Liver (tissue), 9 donors: ENCODE data around the gene CCDC112. TPM values are rescaled to one million over a fixed set of nuclear protein-coding genes. Genes with fewer than 3 reads are reported as not detected.

Experiments used
- DNase-seq: peaks from one replicate; pipeline ENCODE4 v3.0.0-alpha.2; 2017; ENCODE audit warnings: low spot score
- H3K27ac ChIP-seq, 2 donors: one replicate each; pipeline ENCODE4 v1.7.0; 2013; ENCODE audit warnings: inconsistent platforms in 2 of 2, low read length in 2 of 2, control low read depth in 1 of 2, low read depth in 1 of 2, mild to moderate bottlenecking in 1 of 2
- H3K27me3 ChIP-seq, 4 donors: one replicate each; pipeline versions ENCODE4 v1.6.1 to v1.7.0; 2013; ENCODE audit warnings: low read length in 3 of 4, inconsistent platforms in 1 of 4, mild to moderate bottlenecking in 1 of 4, moderate library complexity in 1 of 4; ENCODE audit not compliant: control insufficient read depth in 4 of 4, insufficient read depth in 4 of 4
- H3K36me3 ChIP-seq, 4 donors: one replicate each; pipeline versions ENCODE4 v1.6.1 to v1.7.0; 2013; ENCODE audit warnings: low read length in 3 of 4, mild to moderate bottlenecking in 3 of 4, low read depth in 1 of 4, moderate library complexity in 1 of 4; ENCODE audit not compliant: control insufficient read depth in 4 of 4, insufficient read depth in 3 of 4
- H3K4me1 ChIP-seq, 4 donors: one replicate each; pipeline versions ENCODE4 v1.6.1 to v1.7.0; 2013; ENCODE audit warnings: low read length in 3 of 4, mild to moderate bottlenecking in 3 of 4, moderate library complexity in 1 of 4; ENCODE audit not compliant: control insufficient read depth in 4 of 4, insufficient read depth in 4 of 4
- H3K4me3 ChIP-seq, 3 donors: one replicate each; pipeline versions ENCODE4 v1.6.1 to v1.7.0; 2013; ENCODE audit warnings: low read length in 3 of 3, control low read depth in 1 of 3, low read depth in 1 of 3, mild to moderate bottlenecking in 1 of 3
- H3K9ac ChIP-seq, 2 donors: one replicate each; pipeline ENCODE4 v1.7.0; 2013; ENCODE audit warnings: low read length in 2 of 2, mild to moderate bottlenecking in 2 of 2, moderate library complexity in 2 of 2, control low read depth in 1 of 2, low read depth in 1 of 2
- H3K9me3 ChIP-seq, 4 donors: one replicate each; pipeline versions ENCODE4 v1.6.1 to v1.7.0; 2013; ENCODE audit warnings: low read length in 3 of 4; ENCODE audit not compliant: control insufficient read depth in 4 of 4
- EGR1 ChIP-seq, 2 donors: IDR thresholded peaks; 2 replicates each; pipeline ENCODE4 v1.6.1; 2016 to 2018; ENCODE audit warnings: antibody characterized with exemption in 2 of 2, low read depth in 2 of 2
- FOXA1 ChIP-seq: IDR thresholded peaks from 2 replicates; pipeline ENCODE4 v1.6.1; 2016; ENCODE audit warnings: antibody characterized with exemption
- GABPA ChIP-seq, 2 donors: IDR thresholded peaks in 1 of 2; conservative IDR thresholded peaks in 1 of 2; 2 replicates each; pipeline ENCODE4 v1.6.1; 2016; ENCODE audit warnings: antibody characterized with exemption in 2 of 2, mild to moderate bottlenecking in 1 of 2, moderate library complexity in 1 of 2
- HNF4A ChIP-seq, 2 donors: conservative IDR thresholded peaks; 2 replicates each; pipeline ENCODE4 v1.6.1; 2016; ENCODE audit warnings: antibody characterized with exemption in 2 of 2, mild to moderate bottlenecking in 2 of 2
- HNF4G ChIP-seq: IDR thresholded peaks from 2 replicates; pipeline ENCODE4 v1.6.1; 2016; ENCODE audit warnings: antibody characterized with exemption
- JUND ChIP-seq, 2 donors: IDR thresholded peaks; 2 replicates each; pipeline ENCODE4 v1.6.1; 2016; ENCODE audit warnings: antibody characterized with exemption in 2 of 2
- NR2F2 ChIP-seq: IDR thresholded peaks from 2 replicates; pipeline ENCODE4 v1.6.1; 2016; ENCODE audit warnings: antibody characterized with exemption
- RAD21 ChIP-seq, 2 donors: IDR thresholded peaks; 2 replicates each; pipeline ENCODE4 v1.6.1; 2016; ENCODE audit warnings: antibody characterized with exemption in 2 of 2, mild to moderate bottlenecking in 2 of 2
- RXRA ChIP-seq, 2 donors: IDR thresholded peaks; 2 replicates each; pipeline ENCODE4 v1.6.1; 2017 to 2018; ENCODE audit warnings: antibody characterized with exemption in 2 of 2, mild to moderate bottlenecking in 1 of 2
- SP1 ChIP-seq: IDR thresholded peaks from 2 replicates; pipeline ENCODE4 v1.6.1; 2018; ENCODE audit warnings: antibody characterized with exemption, mild to moderate bottlenecking
- TAF1 ChIP-seq: conservative IDR thresholded peaks from 2 replicates; pipeline ENCODE4 v1.6.1; 2016; ENCODE audit warnings: antibody characterized with exemption, mild to moderate bottlenecking
- YY1 ChIP-seq: IDR thresholded peaks from 2 replicates; pipeline ENCODE4 v1.6.1; 2016; ENCODE audit warnings: antibody characterized with exemption, mild to moderate bottlenecking
- WGBS: extraction: QIAGEN DNeasy Blood & Tissue Kit; methylation state at CpG from one replicate; pipeline ENCODE4 v1.1.7; 2013; 5-methylcytosine and 5-hydroxymethylcytosine counted together
- polyA plus RNA-seq, 2 donors: library from polyadenylated mRNA; stranded (reverse) in 1 of 2; unstranded in 1 of 2; fragments of 200-250 nt in 1 of 2; fragments of >200 nt in 1 of 2; fragmentation: Nextera tagmentation in 1 of 2; extraction: Ambion mirVana in 1 of 2; gene quantifications; one replicate each; pipeline versions ENCODE4 v1.2.1 to v1.2.3, GENCODE V29; 2013 to 2015
- total RNA-seq, 2 donors: library from RNA; depleted of rRNA; stranded (reverse); fragments of >200 nt; gene quantifications; one replicate each; pipeline ENCODE4 v1.2.3, GENCODE V29; 2014
- TF ChIP-seq, protein P1 (sequence below): IDR thresholded peaks from 2 replicates; pipeline ENCODE4 v1.6.1; 2016; ENCODE audit warnings: antibody characterized with exemption
- TF ChIP-seq, protein P2 (sequence below): IDR thresholded peaks from 2 replicates; pipeline ENCODE4 v1.6.1; 2016; ENCODE audit warnings: antibody characterized with exemption
- TF ChIP-seq, protein P3 (sequence below): IDR thresholded peaks from 2 replicates; pipeline ENCODE4 v1.6.1; 2016; ENCODE audit warnings: antibody characterized with exemption
- TF ChIP-seq, protein P4 (sequence below): IDR thresholded peaks from 2 replicates; pipeline ENCODE4 v1.6.1; 2016; ENCODE audit warnings: antibody characterized with exemption, mild to moderate bottlenecking
- donor health status: healthy.
- donor health status: healthy.
- donor health status: healthy.
- donor health status: healthy.
- donor health status: healthy.

Gene CCDC112
- total and polyA plus RNA-seq, 4 donors: 0.75 to 1.6 (median 1.1) TPM

DNA sequence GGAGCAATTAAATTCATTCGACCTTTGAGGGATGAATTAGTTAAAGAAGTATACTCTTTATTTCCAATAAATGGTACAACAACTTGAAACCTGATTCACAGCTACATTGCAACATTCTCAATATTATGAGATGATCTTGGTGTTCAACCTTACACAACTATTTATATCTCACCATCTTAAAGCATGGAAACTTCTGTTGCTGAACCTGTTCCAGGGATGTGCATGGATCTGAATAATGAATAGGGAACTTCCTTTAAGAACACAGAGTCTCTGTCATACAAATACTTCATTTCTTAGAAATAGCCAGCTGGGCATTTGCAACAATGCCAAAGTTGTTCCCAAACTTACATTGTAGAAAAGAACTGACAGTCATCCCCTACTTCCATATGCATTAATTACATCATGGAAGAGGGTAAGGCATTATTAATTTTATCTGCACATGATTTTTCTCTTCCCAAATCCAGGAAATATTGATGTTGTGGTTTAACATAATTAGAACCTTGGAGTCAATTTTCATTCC, 39.8 kb upstream of the CCDC112 start:
- Histone ChIP-seq H3K4me3 (no peak overlapping the region), H3K9ac (no peak overlapping the region), H3K27me3 (no peaks in the 10 kb centered on the region), H3K36me3 (no peaks in the 10 kb centered on the region), H3K27ac (no peak overlapping the region), H3K9me3 (no peaks in the 10 kb centered on the region), H3K4me1 (peaks cover 0 to 4% (median 3%) of the 10 kb centered on the region in 4 donors)
- WGBS: 90% methylated on average over 1 of the region's 1 CpG
- TF ChIP-seq JUND (IDR thresholded peaks at IDR 0.05) (no peak), EGR1 (IDR thresholded peaks at IDR 0.05; ENCODE audit: low read depth in 2 of 2) (no peak), RXRA (IDR thresholded peaks at IDR 0.05) (no peak), NR2F2 (no peak), FOXA1 (no peak), TAF1 (no peak), HNF4G (no peak), RAD21 (IDR thresholded peaks at IDR 0.05) (no peak), HNF4A (conservative IDR thresholded peaks at IDR 0.05) (no peak), YY1 (no peak), GABPA (IDR thresholded peaks at IDR 0.05 in 1 of 2, conservative IDR thresholded peaks at IDR 0.05 in 1 of 2) (no peak), SP1 (no peak)
- TF ChIP-seq, protein P1, sequence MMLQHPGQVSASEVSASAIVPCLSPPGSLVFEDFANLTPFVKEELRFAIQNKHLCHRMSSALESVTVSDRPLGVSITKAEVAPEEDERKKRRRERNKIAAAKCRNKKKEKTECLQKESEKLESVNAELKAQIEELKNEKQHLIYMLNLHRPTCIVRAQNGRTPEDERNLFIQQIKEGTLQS: no peak
- TF ChIP-seq, protein P2, sequence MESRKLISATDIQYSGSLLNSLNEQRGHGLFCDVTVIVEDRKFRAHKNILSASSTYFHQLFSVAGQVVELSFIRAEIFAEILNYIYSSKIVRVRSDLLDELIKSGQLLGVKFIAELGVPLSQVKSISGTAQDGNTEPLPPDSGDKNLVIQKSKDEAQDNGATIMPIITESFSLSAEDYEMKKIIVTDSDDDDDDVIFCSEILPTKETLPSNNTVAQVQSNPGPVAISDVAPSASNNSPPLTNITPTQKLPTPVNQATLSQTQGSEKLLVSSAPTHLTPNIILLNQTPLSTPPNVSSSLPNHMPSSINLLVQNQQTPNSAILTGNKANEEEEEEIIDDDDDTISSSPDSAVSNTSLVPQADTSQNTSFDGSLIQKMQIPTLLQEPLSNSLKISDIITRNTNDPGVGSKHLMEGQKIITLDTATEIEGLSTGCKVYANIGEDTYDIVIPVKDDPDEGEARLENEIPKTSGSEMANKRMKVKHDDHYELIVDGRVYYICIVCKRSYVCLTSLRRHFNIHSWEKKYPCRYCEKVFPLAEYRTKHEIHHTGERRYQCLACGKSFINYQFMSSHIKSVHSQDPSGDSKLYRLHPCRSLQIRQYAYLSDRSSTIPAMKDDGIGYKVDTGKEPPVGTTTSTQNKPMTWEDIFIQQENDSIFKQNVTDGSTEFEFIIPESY: no peak
- TF ChIP-seq, protein P3, sequence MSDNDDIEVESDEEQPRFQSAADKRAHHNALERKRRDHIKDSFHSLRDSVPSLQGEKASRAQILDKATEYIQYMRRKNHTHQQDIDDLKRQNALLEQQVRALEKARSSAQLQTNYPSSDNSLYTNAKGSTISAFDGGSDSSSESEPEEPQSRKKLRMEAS: no peak
- TF ChIP-seq, protein P4, sequence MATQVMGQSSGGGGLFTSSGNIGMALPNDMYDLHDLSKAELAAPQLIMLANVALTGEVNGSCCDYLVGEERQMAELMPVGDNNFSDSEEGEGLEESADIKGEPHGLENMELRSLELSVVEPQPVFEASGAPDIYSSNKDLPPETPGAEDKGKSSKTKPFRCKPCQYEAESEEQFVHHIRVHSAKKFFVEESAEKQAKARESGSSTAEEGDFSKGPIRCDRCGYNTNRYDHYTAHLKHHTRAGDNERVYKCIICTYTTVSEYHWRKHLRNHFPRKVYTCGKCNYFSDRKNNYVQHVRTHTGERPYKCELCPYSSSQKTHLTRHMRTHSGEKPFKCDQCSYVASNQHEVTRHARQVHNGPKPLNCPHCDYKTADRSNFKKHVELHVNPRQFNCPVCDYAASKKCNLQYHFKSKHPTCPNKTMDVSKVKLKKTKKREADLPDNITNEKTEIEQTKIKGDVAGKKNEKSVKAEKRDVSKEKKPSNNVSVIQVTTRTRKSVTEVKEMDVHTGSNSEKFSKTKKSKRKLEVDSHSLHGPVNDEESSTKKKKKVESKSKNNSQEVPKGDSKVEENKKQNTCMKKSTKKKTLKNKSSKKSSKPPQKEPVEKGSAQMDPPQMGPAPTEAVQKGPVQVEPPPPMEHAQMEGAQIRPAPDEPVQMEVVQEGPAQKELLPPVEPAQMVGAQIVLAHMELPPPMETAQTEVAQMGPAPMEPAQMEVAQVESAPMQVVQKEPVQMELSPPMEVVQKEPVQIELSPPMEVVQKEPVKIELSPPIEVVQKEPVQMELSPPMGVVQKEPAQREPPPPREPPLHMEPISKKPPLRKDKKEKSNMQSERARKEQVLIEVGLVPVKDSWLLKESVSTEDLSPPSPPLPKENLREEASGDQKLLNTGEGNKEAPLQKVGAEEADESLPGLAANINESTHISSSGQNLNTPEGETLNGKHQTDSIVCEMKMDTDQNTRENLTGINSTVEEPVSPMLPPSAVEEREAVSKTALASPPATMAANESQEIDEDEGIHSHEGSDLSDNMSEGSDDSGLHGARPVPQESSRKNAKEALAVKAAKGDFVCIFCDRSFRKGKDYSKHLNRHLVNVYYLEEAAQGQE: no peak
- DNase-seq: no peak

DNA sequence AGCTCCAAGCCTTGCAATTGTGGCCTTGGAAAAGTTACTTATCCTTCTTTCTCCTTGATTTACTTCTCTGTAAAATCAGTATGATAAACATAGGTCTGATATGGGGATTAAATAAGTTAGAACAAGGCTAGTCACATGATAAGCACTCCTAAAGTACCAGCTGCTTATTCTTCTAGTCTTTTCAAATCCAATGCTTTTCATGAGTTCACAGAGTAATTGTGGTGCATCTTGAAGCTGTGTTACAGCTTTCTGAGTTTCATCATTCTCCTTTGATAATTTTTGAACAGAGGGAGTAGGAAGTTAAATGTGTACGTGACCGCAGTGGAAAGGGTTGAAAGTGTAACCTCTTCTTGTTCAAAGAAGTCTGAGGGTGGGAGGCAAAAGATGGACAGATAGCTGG, 38.8 kb upstream of the CCDC112 start:
- Histone ChIP-seq H3K36me3 (no peaks in the 10 kb centered on the region), H3K9me3 (no peaks in the 10 kb centered on the region), H3K27ac (no peak overlapping the region), H3K4me1 (peaks cover 0 to 4% (median 3%) of the 10 kb centered on the region in 4 donors), H3K4me3 (no peak overlapping the region), H3K27me3 (no peaks in the 10 kb centered on the region), H3K9ac (no peak overlapping the region)
- no peak for TF ChIP-seq RAD21 (IDR thresholded peaks at IDR 0.05)
- no peak for TF ChIP-seq YY1
- 84% methylated on average over 2 of the region's 2 CpGs for WGBS
- DNase-seq: no peak
